B cell (primary cell): ENCODE data around the gene PPP3R2. TPM values are rescaled to one million over a fixed set of nuclear protein-coding genes. Genes with fewer than 3 reads are reported as not detected.

Experiments used
- ATAC-seq: fragments of 200-7000 bp; cut with Tn5 transposase; one replicate; pipeline ENCODE4 v1.10.0; 2021; ENCODE audit warnings: low read depth, mild to moderate bottlenecking, moderate number of reproducible peaks, moderate library complexity
- CTCF ChIA-PET: fragments of 350-600 bp; sonication (Branson Sonifier 250); formaldehyde crosslinking; loops from one replicate; lab custom pipeline; 2021; ENCODE audit warnings: antibody characterized with exemption, inconsistent platforms; lab: Charles Lee
- POLR2A ChIA-PET: fragments of 350-600 bp; sonication (Branson Sonifier 250); formaldehyde crosslinking; loops from one replicate; lab custom pipeline; 2021; ENCODE audit warnings: antibody characterized with exemption; lab: Charles Lee
- DNase-seq: peaks from one replicate; pipeline ENCODE4 v3.0.0; 2013
- H2AFZ ChIP-seq: 2 replicates; pipeline ENCODE4 v1.6.1; 2012; ENCODE audit warnings: mild to moderate bottlenecking, low read depth, low read length; ENCODE audit not compliant: insufficient read depth, poor library complexity, severe bottlenecking
- H3K27ac ChIP-seq, 2 donors: 1 replicate in 1 of 2; 2 replicates in 1 of 2; pipeline ENCODE4 v1.5.1; 2012 to 2013; ENCODE audit warnings: low read length in 2 of 2, mild to moderate bottlenecking in 2 of 2, moderate library complexity in 1 of 2
- H3K27me3 ChIP-seq, 4 experiments: fragments of 200-600 bp in 1 of 4; sonication (generic) in 1 of 4; replicated peaks in 1 of 4; 1 replicate in 2 of 4; 2 replicates in 2 of 4; pipeline versions ENCODE4 v1.6.1 to v1.7.0; 2013 to 2016; ENCODE audit warnings: low read length in 3 of 4, mild to moderate bottlenecking in 2 of 4, mixed read lengths in 1 of 4, moderate library complexity in 1 of 4; ENCODE audit not compliant: insufficient read depth in 4 of 4, control insufficient read depth in 3 of 4; ENCODE audit errors: control extremely low read depth in 1 of 4
- H3K36me3 ChIP-seq, 2 experiments: replicated peaks in 1 of 2; 1 replicate in 1 of 2; 2 replicates in 1 of 2; pipeline versions ENCODE4 v1.6.1 to v1.7.1; 2013; ENCODE audit warnings: low read length in 1 of 2; ENCODE audit not compliant: insufficient read depth in 2 of 2, control insufficient read depth in 1 of 2; ENCODE audit errors: control extremely low read depth in 1 of 2, extremely low read depth in 1 of 2
- H3K4me1 ChIP-seq, 2 donors: fragments of 200-600 bp in 1 of 2; sonication (generic) in 1 of 2; 1 replicate in 1 of 2; 2 replicates in 1 of 2; pipeline versions ENCODE4 v1.5.1 to v1.6.1; 2013 to 2017; ENCODE audit warnings: low read length in 2 of 2; ENCODE audit not compliant: control insufficient read depth in 2 of 2, insufficient read depth in 2 of 2
- H3K4me2 ChIP-seq: replicated peaks from 2 replicates; pipeline ENCODE3; 2012; ENCODE audit warnings: mild to moderate bottlenecking, low read depth, low read length; ENCODE audit not compliant: poor library complexity, severe bottlenecking
- H3K4me3 ChIP-seq, 5 experiments: fragments of 200-600 bp in 1 of 5; sonication (generic) in 1 of 5; 1 replicate in 3 of 5; 2 replicates in 2 of 5; pipeline versions ENCODE4 v1.5.1 to v1.7.0; 2011 to 2016; ENCODE audit warnings: low read length in 4 of 5, mild to moderate bottlenecking in 4 of 5, low read depth in 2 of 5, control low read depth in 1 of 5, moderate library complexity in 1 of 5; ENCODE audit not compliant: insufficient read depth in 1 of 5; ENCODE audit errors: control extremely low read depth in 1 of 5, extremely low read depth in 1 of 5
- H3K79me2 ChIP-seq: fragments of 200-600 bp; sonication (generic); one replicate; pipeline ENCODE4 v1.6.0; 2016; ENCODE audit warnings: low read length; ENCODE audit not compliant: control insufficient read depth, insufficient read depth
- H3K9ac ChIP-seq: fragments of 200-600 bp; sonication (generic); 2 replicates; pipeline ENCODE4 v1.6.1; 2017; ENCODE audit warnings: mild to moderate bottlenecking, low read length, moderate library complexity
- H3K9me3 ChIP-seq, 3 donors: one replicate each; pipeline versions ENCODE4 v1.6.1 to v1.7.1; 2013; ENCODE audit warnings: low read length in 2 of 3; ENCODE audit not compliant: control insufficient read depth in 2 of 3, insufficient read depth in 1 of 3; ENCODE audit errors: control extremely low read depth in 1 of 3
- H4K20me1 ChIP-seq: 2 replicates; pipeline ENCODE4 v1.6.0; 2012; ENCODE audit warnings: mild to moderate bottlenecking, low read length; ENCODE audit not compliant: insufficient read depth, control insufficient read depth, poor library complexity, severe bottlenecking
- H3K27ac Mint-ChIP-seq: one replicate; pipeline ENCODE4 v1.8.0; 2021; ENCODE audit warnings: mixed read lengths
- H3K27me3 Mint-ChIP-seq: one replicate; pipeline ENCODE4 v1.8.0; 2021; ENCODE audit warnings: mixed read lengths
- H3K4me1 Mint-ChIP-seq: one replicate; pipeline ENCODE4 v1.8.0; 2021; ENCODE audit warnings: mixed read lengths
- H3K4me3 Mint-ChIP-seq: one replicate; pipeline ENCODE4 v1.8.0; 2021; ENCODE audit warnings: mixed read lengths
- H3K9me3 Mint-ChIP-seq: one replicate; pipeline ENCODE4 v1.8.0; 2022; ENCODE audit warnings: mixed read lengths; ENCODE audit not compliant: insufficient read depth
- EZH2 ChIP-seq: IDR thresholded peaks from 2 replicates; pipeline ENCODE4 v1.6.1; 2012; ENCODE audit warnings: borderline replicate concordance, low read depth, mild to moderate bottlenecking, moderate library complexity, low read length; ENCODE audit not compliant: insufficient read depth, poor library complexity, severe bottlenecking
- WGBS: methylation state at CpG from one replicate; pipeline ENCODE4 v1.1.5; 2013; ENCODE audit warnings: missing lambda C conversion rate; ENCODE audit not compliant: insufficient coverage; 5-methylcytosine and 5-hydroxymethylcytosine counted together
- intact Hi-C: fragments of 100-400 bp; cut with micrococcal nuclease; formaldehyde crosslinking; loops from one replicate; pipeline ENCODE4 v1.10.0; 2022
- polyA plus RNA-seq: library from polyadenylated mRNA; depleted of rRNA; stranded (reverse); fragments of >200 nt; gene quantifications from 2 replicates; pipeline ENCODE4 v1.2.3, GENCODE V29; 2012
- total RNA-seq, 2 donors: library from RNA; stranded (reverse); fragments of 120-200 nt in 1 of 2; gene quantifications; 1 replicate in 1 of 2; 2 replicates in 1 of 2; pipeline versions ENCODE4 v1.2.3 to v1.2.4, GENCODE V29; 2013 to 2022
- TF ChIP-seq, protein P1 (sequence below): fragments of 200-600 bp; IDR thresholded peaks from one replicate; pipeline ENCODE4 v1.8.0; 2022; ENCODE audit warnings: antibody characterized with exemption, mild to moderate bottlenecking

Gene PPP3R2
- total and polyA plus RNA-seq, 2 donors (not counting 1 experiment from before 2014, with no cell fraction given): not detected

DNA sequence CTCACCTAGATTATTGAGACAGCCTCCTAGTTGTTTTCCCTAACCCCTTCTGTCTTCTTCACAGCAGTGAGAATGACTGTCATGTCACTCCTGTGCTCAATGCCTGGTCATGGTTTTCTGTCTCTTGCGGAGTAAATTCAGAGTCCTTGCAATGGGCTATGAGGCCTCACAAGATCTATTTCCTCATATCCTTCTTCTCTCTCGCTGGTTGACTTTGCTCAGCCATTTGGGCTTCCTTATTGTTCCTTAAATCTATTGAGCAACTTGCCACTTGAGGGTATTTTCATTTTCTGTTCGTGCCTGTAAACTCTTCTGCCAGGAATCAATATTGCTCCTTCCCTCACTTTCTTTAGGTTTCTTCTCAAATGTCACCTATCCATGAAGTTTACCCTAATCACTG lies 9.0 kb downstream of the PPP3R2 start:
- Mint-ChIP-seq H3K27ac (no peak overlapping the region), H3K9me3 (no peaks in the 10 kb centered on the region), H3K4me1 (no peaks in the 10 kb centered on the region), H3K27me3 (peaks cover 9% of the 10 kb centered on the region), H3K4me3 (no peak overlapping the region)
- no peaks in the 10 kb centered on the region for H4K20me1 ChIP-seq
- no peak overlapping the region for H3K4me3 ChIP-seq
- H3K27ac ChIP-seq: no peak overlapping the region
- H3K9ac ChIP-seq: no peak overlapping the region
- H3K4me1 ChIP-seq: no peaks in the 10 kb centered on the region
- WGBS: 21% methylated on average over 2 of the region's 3 CpGs
- ATAC-seq (no peak), DNase-seq (no peak)
- H3K36me3 ChIP-seq: no peaks in the 10 kb centered on the region
- no peak overlapping the region for H3K4me2 ChIP-seq
- no peak for TF ChIP-seq EZH2
- TF ChIP-seq, protein P1, sequence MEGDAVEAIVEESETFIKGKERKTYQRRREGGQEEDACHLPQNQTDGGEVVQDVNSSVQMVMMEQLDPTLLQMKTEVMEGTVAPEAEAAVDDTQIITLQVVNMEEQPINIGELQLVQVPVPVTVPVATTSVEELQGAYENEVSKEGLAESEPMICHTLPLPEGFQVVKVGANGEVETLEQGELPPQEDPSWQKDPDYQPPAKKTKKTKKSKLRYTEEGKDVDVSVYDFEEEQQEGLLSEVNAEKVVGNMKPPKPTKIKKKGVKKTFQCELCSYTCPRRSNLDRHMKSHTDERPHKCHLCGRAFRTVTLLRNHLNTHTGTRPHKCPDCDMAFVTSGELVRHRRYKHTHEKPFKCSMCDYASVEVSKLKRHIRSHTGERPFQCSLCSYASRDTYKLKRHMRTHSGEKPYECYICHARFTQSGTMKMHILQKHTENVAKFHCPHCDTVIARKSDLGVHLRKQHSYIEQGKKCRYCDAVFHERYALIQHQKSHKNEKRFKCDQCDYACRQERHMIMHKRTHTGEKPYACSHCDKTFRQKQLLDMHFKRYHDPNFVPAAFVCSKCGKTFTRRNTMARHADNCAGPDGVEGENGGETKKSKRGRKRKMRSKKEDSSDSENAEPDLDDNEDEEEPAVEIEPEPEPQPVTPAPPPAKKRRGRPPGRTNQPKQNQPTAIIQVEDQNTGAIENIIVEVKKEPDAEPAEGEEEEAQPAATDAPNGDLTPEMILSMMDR: no peak
- no peaks in the 10 kb centered on the region for H3K27me3 ChIP-seq
- H3K9me3 ChIP-seq: no peaks in the 10 kb centered on the region
- no peak overlapping the region for H2AFZ ChIP-seq
- no peaks in the 10 kb centered on the region for H3K79me2 ChIP-seq
- intact Hi-C loops: no loop called here
- POLR2A ChIA-PET: no interaction called here
- CTCF ChIA-PET: no interaction called here

DNA sequence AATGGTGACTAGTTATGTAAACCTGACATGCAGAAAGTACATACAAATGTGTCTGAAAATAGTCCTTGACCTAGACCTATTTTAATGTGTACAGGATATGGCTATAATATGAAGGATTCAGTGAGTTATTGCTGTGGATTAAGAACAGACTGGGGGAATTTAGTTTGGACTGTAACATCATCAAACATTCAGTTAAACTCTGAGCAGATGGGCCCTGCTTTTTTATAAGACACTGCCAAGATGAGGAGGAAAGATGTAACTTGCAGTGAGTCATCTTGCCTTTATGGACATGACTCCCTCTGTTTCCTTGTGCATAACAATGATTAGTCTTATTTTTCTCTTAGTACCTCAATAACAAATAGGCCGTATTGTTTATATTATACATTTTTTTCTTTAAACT lies 12.2 kb downstream of the PPP3R2 start:
- H2AFZ ChIP-seq: no peak overlapping the region
- H3K4me1 ChIP-seq: peaks cover 5 to 10% of the 10 kb centered on the region in 2 donors
- no peak overlapping the region for H3K4me3 Mint-ChIP-seq
- peaks cover 7% of the 10 kb centered on the region for H3K27me3 Mint-ChIP-seq
- ChIA-PET POLR2A (no interaction called here), CTCF (no interaction called here)
- no peaks in the 10 kb centered on the region for H3K79me2 ChIP-seq
- no peaks in the 10 kb centered on the region for H3K36me3 ChIP-seq
- TF ChIP-seq, protein P1: no peak
- TF ChIP-seq EZH2: no peak
- H3K27ac Mint-ChIP-seq: no peak overlapping the region
- DNase-seq (no peak), ATAC-seq (no peak)
- H4K20me1 ChIP-seq: no peaks in the 10 kb centered on the region
- H3K4me2 ChIP-seq: no peak overlapping the region
- no peaks in the 10 kb centered on the region for H3K9me3 ChIP-seq
- H3K9ac ChIP-seq: no peak overlapping the region
- intact Hi-C loops: no loop called here
- no peak overlapping the region for H3K27ac ChIP-seq
- H3K27me3 ChIP-seq: no peaks in the 10 kb centered on the region
- peaks cover 11% of the 10 kb centered on the region for H3K4me1 Mint-ChIP-seq
- no peaks in the 10 kb centered on the region for H3K9me3 Mint-ChIP-seq
- no peak overlapping the region for H3K4me3 ChIP-seq
- no CpG with 5 or more reads among the region's 1 CpG for WGBS
